GM12892 (cell line): ENCODE measurements around the gene EXOSC7.

Experiments
- DNase-seq: peaks from one replicate; pipeline ENCODE4 v3.0.0; 2011; ENCODE audit not compliant: insufficient read length
- FAIRE-seq: peaks from 2 replicates; lab custom pipeline; 2011; peaks lifted over from hg19 to GRCh38; lab: Jason Lieb, UNC
- POLR2A ChIP-seq: IDR thresholded peaks from 2 replicates; pipeline ENCODE4 v1.6.1; 2011; ENCODE audit warnings: low read depth, low read length, control low read depth
- POLR2AphosphoS5 ChIP-seq: IDR thresholded peaks from 2 replicates; pipeline ENCODE4 v1.6.1; 2011; ENCODE audit warnings: low read depth, low read length, control low read depth
- TAF1 ChIP-seq: IDR thresholded peaks from 2 replicates; pipeline ENCODE4 v1.6.1; 2011; ENCODE audit warnings: low read depth, mild to moderate bottlenecking, control low read depth, low read length, borderline replicate concordance

EXOSC7 gene

GRCh38 chr3:45055032-45055410 is 79.0 kb downstream of the EXOSC7 start:
- DNase-seq (no peak), FAIRE-seq (no peak)
- TF ChIP-seq POLR2A (no peak), TAF1 (no peak), POLR2AphosphoS5 (no peak)

GRCh38 chr3:45055411-45056143 is 79.5 kb downstream of the EXOSC7 start:
- DNase-seq (no peak), FAIRE-seq (no peak)
- TF ChIP-seq POLR2A (no peak), POLR2AphosphoS5 (no peak), TAF1 (no peak)

GRCh38 chr3:45056608-45057301 is 80.7 kb downstream of the EXOSC7 start:
- no peak for DNase-seq
- FAIRE-seq: no peak
- TF ChIP-seq POLR2A: no peak
- TF ChIP-seq TAF1: no peak
- no peak for TF ChIP-seq POLR2AphosphoS5

- TF ChIP-seq TAF1 (no peak), POLR2A (no peak), POLR2AphosphoS5 (no peak)
- DNase-seq: no peak
- no peak for FAIRE-seq
These were observed 81.5 kb downstream of the EXOSC7 start for GRCh38 chr3:45057557-45057956.

- no peak for FAIRE-seq
- TF ChIP-seq POLR2AphosphoS5: no peak
- TF ChIP-seq POLR2A: no peak
- no peak for TF ChIP-seq TAF1
These were observed 83.1 kb downstream of the EXOSC7 start for GRCh38 chr3:45059132-45059531.

GRCh38 chr3:45060165-45060892 is 84.3 kb downstream of the EXOSC7 start:
- DNase-seq: no peak
- no peak for FAIRE-seq
- TF ChIP-seq POLR2AphosphoS5 (no peak), POLR2A (no peak), TAF1 (no peak)

More at GRCh38 chr3:45059132-45059531, 83.1 kb downstream of the EXOSC7 start:
- no peak for DNase-seq
